HG03280 (cell line): Measurements from ENCODE around the gene ARHGEF4.

Experiments
- ATAC-seq: cut with Tn5 transposase; IDR thresholded peaks from one replicate; pipeline ENCODE4 v1.9.1; 2021; ENCODE audit warnings: mild to moderate bottlenecking, moderate library complexity; ENCODE audit not compliant: unreplicated experiment

The ARHGEF4 gene

DNA sequence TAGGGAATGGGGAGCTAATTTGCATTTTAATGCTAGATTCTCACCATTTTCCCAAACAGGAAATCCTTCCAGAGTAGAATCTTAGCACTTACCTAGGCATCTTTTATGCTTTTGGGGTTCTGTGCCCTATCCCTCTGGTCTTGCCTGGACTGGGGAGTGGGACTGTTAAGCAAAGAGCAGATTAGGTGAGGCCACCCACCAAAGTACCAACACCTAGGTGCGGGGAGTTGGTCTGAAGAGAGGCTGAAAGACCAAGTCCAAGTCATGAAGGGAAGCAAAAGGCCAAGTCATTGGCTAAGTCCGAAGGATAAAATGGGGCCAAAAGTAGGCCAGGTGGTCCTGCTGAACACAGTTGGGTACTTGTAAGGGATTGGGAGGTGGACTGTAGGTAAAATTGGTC, 169.8 kb downstream of the ARHGEF4 start:
- no peak for ATAC-seq

DNA sequence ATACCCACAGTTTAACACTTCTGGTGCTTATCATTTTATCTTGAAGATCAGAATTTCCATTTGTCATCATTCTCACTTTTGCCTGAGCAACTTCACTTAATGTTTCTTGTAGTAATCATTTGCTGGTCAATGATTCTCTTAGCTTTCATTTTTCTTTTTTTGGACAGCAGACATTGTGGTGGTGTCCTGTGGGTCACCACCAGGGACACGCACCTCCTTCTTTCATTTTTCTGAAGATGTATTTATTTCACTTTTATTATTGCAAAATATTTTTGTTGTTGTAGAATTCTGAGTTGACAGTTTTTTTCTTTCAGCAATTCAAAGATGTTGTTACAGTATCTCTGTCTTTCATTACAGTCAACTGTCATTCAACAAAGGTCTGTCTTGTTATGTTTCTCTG, 172.3 kb downstream of the ARHGEF4 start:
- ATAC-seq: no peak

- no peak for ATAC-seq
Observed at GRCh38 chr2:131009713-131010475, 173.2 kb downstream of the ARHGEF4 start.

- no peak for ATAC-seq
Observed at GRCh38 chr2:131010566-131010965, 173.9 kb downstream of the ARHGEF4 start.

DNA sequence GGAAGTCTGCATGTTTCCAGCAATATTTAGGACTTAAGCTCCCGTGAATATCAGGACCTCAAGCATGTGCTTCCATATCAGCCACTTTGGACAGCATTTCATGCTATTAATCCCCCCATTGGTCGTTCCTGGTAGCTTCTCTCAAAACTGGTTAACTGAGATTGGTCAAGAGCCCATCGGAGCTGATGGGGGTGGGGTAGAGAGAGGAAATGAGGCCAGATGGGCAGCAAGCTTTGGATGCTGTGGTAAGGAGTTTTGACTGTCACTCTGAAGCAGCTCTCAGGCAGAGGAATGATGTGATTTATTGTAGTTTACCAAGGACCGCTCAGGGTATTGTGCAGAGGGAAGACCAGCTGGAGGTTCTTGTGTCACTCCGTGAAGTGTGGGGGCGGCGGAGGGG, 174.8 kb downstream of the ARHGEF4 start:
- ATAC-seq: no peak

DNA sequence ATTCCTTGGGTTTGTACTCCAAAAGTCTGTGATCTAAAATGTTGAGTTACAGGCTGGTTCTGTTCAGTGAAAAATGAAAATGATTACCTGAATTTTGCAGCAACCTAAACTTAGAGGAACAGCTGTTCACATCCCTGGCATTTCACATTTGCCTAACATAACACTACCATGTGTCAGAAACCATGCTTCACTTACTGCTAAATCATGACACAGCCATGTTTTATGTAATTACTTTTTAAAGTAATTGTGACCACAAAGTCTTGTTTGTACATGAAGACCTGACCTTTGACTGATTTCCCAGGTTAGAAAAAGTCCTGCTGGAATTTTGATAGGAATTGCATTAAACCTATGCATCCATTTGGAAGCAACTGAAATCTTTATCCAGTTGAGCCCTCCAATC, 177.4 kb downstream of the ARHGEF4 start:
- ATAC-seq: no peak

- no peak for ATAC-seq
Observed at GRCh38 chr2:131015764-131016163, 179.1 kb downstream of the ARHGEF4 start.

DNA sequence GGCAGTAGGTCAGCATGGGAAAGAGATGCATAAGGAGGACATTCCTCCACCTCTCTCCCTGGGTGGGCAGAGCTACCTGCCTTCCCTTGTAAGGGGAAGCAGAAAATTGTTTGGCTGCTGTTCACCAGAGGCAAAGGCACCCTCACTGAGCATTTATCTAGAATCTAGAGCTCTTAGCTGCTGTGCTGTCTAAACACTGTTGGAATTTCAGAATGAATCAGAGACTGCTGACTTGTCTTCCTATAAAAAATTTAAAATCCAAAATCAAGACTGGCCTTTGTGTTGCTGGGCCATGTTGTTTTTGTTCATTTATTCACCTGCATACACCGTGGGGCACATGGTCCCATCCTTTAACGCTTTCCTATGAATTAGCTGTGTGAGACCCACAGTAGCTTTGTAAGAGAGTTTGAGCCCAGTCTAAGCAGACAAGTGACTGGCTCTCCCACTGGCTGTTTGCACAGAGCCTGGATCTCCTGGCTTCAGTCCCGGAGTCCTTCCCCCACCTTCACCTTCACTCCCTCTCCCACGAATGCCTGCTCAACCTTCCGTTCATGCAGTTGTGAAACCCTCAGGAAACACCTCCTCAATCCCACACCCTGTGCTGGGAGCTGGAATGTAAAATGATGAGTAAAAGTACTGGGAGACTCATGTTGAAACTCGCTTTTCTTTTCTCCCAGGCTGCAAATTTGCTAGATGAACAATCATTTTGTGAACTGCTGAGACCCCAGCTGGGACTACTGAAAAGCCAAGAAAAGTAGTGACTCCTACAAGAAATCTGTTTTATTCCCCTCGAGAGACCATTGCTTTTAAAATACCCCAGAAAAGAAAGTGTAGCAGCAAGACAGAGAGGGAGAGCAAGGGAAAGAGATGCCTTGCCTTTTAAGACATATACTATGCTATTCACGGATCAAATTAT, 180.4 kb downstream of the ARHGEF4 start:
- no peak for ATAC-seq

- ATAC-seq: no peak
Observed at GRCh38 chr2:131022731-131023130, 186.0 kb downstream of the ARHGEF4 start.

DNA sequence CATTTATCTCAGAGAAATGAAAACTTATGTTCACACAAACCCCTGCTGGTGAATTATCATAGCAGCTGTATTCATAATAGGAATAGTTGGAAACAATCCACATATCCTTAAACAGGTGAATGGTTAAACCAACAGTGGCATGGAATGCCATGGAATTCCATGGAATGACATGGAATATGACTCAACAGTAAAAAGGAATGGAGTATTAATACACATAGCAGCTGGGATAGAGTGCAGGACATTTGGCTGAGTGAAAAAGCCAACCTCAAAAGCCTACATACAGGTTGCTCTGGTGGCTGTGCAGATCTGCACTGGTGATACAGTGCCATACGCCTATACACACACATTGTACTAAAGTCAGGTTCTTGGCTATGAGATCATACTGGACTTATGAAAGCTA, 187.0 kb downstream of the ARHGEF4 start:
- ATAC-seq: no peak

DNA sequence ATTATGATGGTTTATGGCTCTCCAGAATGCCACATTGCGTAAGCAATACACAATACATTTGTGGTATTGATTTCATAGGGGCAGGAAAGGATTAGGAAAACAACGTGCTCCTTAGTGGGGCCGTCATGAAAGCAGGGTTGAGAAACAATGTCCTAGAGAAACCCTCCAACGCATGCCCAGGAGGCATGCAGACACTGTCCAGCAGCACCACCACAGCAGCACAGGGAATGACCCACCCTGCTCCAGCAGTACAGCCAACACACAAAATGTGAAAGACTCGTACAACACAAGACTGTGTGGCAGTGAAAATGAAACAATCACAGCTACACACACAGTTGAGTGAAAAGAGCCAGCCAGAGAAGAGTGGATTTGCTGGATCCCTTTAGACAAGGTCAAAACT, 190.2 kb downstream of the ARHGEF4 start:
- ATAC-seq: no peak

DNA sequence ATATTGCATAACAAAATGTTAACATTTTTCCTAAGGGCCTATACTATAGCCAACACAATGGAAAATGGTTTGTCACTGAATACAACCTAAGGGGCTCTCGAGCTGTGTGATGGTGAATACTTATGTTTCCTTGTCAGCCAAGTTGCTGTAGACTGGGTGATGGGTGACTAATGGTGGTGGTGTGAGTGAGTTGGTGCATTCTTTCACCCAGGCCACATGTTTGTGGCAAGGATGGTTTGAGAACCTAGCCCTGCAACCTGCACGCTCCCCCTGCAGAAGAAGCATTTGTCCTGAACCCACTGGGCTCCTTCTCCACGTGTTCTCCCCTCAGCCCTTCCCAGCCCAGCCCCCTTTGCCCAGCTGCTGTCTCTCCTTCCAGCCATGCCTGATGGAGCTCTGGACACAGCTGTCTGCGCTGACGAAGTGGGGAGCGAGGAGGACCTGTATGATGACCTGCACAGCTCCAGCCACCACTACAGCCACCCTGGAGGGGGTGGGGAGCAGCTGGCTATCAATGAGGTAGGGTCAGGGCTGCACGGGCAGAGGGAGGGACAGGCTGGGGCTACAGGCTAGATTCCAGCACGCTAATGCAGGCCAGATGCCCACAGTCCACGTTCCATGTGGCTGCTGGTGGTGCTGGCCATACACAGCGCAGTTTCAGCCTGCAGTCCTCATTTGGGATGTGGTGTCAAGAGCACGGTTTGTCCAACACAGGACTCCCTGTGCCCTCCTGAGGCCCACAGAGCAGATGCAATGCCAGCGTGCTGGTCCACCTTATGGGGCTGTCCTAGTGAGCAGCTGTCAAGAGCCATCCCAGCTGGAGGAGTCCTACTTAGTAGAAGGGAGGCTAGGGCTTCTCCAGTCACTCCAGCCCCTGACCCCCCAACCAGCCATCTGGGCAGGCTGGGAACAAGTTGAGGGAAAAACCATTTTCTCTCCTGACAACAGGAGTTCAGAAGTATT, 191.1 kb downstream of the ARHGEF4 start:
- no peak for ATAC-seq

DNA sequence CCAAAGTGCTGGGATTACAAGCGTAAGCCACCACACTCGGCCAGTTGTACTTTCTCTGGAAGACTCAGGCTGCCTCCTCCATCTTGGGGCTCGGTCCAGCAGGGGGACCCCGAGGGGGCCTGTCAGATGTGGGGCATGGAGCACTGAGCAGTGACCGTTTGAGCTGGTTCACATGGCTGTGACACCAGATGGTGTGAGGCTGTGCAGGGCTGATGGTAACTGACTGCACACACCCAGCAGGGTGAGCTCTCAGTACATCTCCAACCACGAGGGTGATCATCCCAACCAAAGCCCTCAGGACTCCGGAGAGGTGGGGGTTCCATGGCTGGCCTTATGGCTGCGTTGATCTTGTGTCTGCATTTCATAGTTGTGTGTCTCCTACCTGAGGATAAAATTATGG, 193.1 kb downstream of the ARHGEF4 start:
- no peak for ATAC-seq

- no peak for ATAC-seq
Observed at GRCh38 chr2:131030478-131030971, 193.8 kb downstream of the ARHGEF4 start.

GRCh38 chr2:131031431-131031841, 194.7 kb downstream of the ARHGEF4 start:
- ATAC-seq: no peak

DNA sequence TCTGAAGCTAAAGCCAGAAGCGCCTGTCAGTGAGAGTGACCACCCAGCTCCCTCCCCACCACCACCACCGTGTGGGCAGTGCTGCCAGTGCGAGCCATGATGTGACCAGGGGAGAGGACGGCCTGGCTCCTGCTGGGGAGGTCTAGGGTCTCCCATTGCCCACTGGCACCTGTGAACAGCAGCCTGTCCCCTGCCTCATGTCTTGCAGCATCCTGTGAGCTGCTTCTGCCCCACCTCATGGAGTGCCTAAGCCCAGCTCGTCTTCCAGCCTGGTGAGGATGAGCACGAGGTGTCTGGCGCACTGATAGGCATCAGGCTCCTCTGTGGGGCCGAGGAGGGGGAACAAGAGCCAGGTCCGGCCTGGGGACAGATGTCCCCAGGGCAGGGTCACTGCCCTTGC, 195.2 kb downstream of the ARHGEF4 start:
- no peak for ATAC-seq

DNA sequence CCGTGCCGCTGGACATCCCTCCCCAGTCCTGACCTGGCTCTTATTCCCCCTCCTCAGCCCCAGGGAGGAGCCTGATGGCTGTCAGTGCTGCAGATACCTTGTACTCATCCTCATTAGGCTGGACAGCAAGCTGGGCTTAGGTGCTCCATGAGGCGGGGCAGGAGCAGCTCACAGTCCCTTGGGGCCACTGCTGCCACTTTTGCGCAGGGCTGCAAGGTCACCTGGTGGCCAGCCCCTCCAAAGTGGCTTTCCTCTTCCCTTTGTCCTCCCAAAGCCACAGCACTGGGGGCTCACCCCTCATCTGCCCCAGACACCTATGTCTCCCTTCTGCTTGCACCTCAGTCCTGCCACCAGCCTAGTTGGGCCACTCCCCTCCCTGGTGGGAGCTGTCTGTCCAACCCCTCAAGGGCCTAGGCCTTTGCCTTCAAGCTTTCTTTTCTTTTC, 195.7 kb downstream of the ARHGEF4 start:
- no peak for ATAC-seq

DNA sequence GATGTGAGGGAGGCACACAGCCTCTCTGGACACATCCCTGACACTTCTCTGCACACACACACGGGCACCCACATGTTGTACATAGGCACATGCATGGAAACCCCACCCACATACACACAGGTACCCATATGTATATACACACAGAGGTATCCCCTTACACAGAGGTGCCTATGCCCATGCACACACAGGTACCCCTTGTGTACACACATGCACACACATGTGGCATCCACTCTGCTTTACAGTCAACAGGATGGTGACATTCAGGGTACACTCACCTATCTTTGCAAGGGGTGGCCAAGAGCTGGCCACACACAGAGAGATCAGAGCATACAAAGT, 197.0 kb downstream of the ARHGEF4 start:
- ATAC-seq: no peak

- ATAC-seq: no peak
Observed at GRCh38 chr2:131034122-131035051, 197.7 kb downstream of the ARHGEF4 start.
